Measurements from ENCODE around the gene ATP8A2.

DNA sequence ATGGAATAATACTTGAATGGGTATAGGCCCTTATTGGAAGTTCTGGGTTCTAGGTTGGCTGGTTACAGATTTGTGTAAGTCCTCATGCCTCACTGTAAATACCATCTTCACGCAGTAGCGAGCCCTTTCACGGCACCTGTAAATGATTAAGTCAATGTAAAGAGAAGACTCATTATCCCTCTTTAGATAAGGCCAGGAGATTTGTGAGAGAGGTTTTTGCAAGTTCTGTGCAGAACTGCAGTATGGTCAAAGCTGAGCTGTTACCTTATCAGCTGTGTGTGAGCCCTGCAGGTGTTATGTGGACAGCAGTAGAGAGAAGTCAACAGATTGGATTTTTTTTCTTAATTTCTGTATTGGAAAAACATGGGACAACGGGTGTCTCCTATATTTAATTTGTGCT lies 538.5 kb downstream of the ATP8A2 start:
- TF ChIP-seq, protein P1, sequence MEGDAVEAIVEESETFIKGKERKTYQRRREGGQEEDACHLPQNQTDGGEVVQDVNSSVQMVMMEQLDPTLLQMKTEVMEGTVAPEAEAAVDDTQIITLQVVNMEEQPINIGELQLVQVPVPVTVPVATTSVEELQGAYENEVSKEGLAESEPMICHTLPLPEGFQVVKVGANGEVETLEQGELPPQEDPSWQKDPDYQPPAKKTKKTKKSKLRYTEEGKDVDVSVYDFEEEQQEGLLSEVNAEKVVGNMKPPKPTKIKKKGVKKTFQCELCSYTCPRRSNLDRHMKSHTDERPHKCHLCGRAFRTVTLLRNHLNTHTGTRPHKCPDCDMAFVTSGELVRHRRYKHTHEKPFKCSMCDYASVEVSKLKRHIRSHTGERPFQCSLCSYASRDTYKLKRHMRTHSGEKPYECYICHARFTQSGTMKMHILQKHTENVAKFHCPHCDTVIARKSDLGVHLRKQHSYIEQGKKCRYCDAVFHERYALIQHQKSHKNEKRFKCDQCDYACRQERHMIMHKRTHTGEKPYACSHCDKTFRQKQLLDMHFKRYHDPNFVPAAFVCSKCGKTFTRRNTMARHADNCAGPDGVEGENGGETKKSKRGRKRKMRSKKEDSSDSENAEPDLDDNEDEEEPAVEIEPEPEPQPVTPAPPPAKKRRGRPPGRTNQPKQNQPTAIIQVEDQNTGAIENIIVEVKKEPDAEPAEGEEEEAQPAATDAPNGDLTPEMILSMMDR (IDR thresholded peaks at IDR 0.05), result no peak
- no peak for TF ChIP-seq POLR2A (IDR thresholded peaks at IDR 0.05)

All from testis (tissue), 2 donors.